Lung (tissue), 12 donors: ENCODE measurements around the gene LNP1. TPM values are rescaled to one million over a fixed set of nuclear protein-coding genes. Genes with fewer than 3 reads are reported as not detected.

Experiments
- ATAC-seq: fragments of 200-7000 bp; cut with Tn5 transposase; one replicate; pipeline ENCODE4 v1.9.1; 2020; ENCODE audit warnings: moderate number of reproducible peaks; ENCODE audit not compliant: insufficient read depth, low FRiP score
- DNase-seq, 3 donors: peaks; one replicate each; pipeline ENCODE4 v3.0.0-alpha.2; 2013 to 2017
- H3K27ac ChIP-seq, 2 donors: one replicate each; pipeline ENCODE4 v1.5.1; 2013; ENCODE audit warnings: mild to moderate bottlenecking in 2 of 2, moderate library complexity in 2 of 2, control low read depth in 1 of 2, inconsistent platforms in 1 of 2, low read depth in 1 of 2, low read length in 1 of 2
- H3K27me3 ChIP-seq, 3 donors: one replicate each; pipeline ENCODE4 v1.5.1; 2013; ENCODE audit warnings: low read length in 2 of 3; ENCODE audit not compliant: control insufficient read depth in 3 of 3, insufficient read depth in 3 of 3
- H3K36me3 ChIP-seq, 4 donors: one replicate each; pipeline ENCODE4 v1.5.1; 2013; ENCODE audit warnings: low read length in 4 of 4, mild to moderate bottlenecking in 1 of 4, moderate library complexity in 1 of 4; ENCODE audit not compliant: control insufficient read depth in 4 of 4, insufficient read depth in 4 of 4
- H3K4me1 ChIP-seq, 5 donors: one replicate each; pipeline ENCODE4 v1.5.1; 2013; ENCODE audit warnings: low read length in 5 of 5, mild to moderate bottlenecking in 2 of 5, moderate library complexity in 1 of 5; ENCODE audit not compliant: control insufficient read depth in 5 of 5, insufficient read depth in 5 of 5
- H3K4me3 ChIP-seq: one replicate; pipeline ENCODE4 v1.5.1; 2013; ENCODE audit warnings: mild to moderate bottlenecking, control low read depth, moderate library complexity
- H3K9ac ChIP-seq, 2 donors: one replicate each; pipeline ENCODE4 v1.5.1; 2013; ENCODE audit warnings: low read length in 2 of 2, control low read depth in 1 of 2; ENCODE audit not compliant: insufficient read depth in 1 of 2
- H3K9me3 ChIP-seq, 4 donors: one replicate each; pipeline ENCODE4 v1.5.1; 2013; ENCODE audit warnings: low read length in 3 of 4, mild to moderate bottlenecking in 1 of 4, moderate library complexity in 1 of 4; ENCODE audit not compliant: control insufficient read depth in 4 of 4, insufficient read depth in 3 of 4
- WGBS, 2 donors: extraction: QIAGEN DNeasy Blood & Tissue Kit; methylation state at CpG; one replicate each; pipeline ENCODE4 v1.1.7; 2013; 5-methylcytosine and 5-hydroxymethylcytosine counted together
- polyA plus RNA-seq, 2 donors: library from polyadenylated mRNA; stranded (reverse); fragments of 200-250 nt; gene quantifications; one replicate each; pipeline ENCODE4 v1.2.1, GENCODE V29; 2013
- total RNA-seq, 2 donors: library from RNA; depleted of rRNA in 1 of 2; stranded (reverse); fragments of >200 nt in 1 of 2; gene quantifications; one replicate each; pipeline ENCODE4 v1.2.1, GENCODE V29; 2014 to 2021
- TF ChIP-seq, protein P1 (sequence below): IDR thresholded peaks from 2 replicates; pipeline ENCODE4 v1.5.1; 2012; ENCODE audit warnings: mild to moderate bottlenecking; ENCODE audit errors: control extremely low read depth, extremely low read depth
- donor health status: control.
- donor health status: control.
- donor health status: Bipolar disorder and iron deficiency.
- donor health status: healthy.
- donor health status: DM: yes; HTN: yes; CAD: no.

The LNP1 gene
- total and polyA plus RNA-seq, 4 donors, result 1.1 to 5.8 (median 2.2) TPM

DNA sequence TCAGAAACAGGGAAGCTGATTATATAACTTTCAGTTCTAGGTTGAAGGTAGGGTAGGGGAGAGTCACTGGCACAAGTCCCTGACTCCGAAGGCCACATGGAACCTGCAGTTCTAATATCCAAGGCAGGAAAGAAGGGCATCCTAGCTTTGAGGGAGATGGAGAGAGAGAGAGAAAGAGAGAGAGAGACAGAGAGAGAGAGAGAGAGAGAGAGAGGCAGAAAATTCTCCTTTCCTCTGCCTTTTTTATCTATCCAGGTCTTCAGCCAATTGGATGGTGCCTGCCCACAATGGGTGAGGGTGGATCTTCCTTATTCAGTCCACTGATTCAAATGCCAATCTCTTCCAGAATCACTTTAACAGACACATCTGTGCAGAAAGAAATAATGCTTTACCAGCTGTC is 55.4 kb downstream of the LNP1 start:
- TF ChIP-seq, protein P1, sequence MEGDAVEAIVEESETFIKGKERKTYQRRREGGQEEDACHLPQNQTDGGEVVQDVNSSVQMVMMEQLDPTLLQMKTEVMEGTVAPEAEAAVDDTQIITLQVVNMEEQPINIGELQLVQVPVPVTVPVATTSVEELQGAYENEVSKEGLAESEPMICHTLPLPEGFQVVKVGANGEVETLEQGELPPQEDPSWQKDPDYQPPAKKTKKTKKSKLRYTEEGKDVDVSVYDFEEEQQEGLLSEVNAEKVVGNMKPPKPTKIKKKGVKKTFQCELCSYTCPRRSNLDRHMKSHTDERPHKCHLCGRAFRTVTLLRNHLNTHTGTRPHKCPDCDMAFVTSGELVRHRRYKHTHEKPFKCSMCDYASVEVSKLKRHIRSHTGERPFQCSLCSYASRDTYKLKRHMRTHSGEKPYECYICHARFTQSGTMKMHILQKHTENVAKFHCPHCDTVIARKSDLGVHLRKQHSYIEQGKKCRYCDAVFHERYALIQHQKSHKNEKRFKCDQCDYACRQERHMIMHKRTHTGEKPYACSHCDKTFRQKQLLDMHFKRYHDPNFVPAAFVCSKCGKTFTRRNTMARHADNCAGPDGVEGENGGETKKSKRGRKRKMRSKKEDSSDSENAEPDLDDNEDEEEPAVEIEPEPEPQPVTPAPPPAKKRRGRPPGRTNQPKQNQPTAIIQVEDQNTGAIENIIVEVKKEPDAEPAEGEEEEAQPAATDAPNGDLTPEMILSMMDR, result no peak
- Histone ChIP-seq H3K4me3 (no peak overlapping the region), H3K4me1 (no peaks in the 10 kb centered on the region), H3K36me3 (peaks cover 0 to 10% (median 3%) of the 10 kb centered on the region in 4 donors), H3K9ac (no peak overlapping the region), H3K27me3 (no peaks in the 10 kb centered on the region), H3K27ac (no peak overlapping the region), H3K9me3 (no peaks in the 10 kb centered on the region)
- 91 to 98% methylated on average over 1 of the region's 1 CpG for WGBS, 2 donors
- ATAC-seq, result no peak
- no peak for DNase-seq

DNA sequence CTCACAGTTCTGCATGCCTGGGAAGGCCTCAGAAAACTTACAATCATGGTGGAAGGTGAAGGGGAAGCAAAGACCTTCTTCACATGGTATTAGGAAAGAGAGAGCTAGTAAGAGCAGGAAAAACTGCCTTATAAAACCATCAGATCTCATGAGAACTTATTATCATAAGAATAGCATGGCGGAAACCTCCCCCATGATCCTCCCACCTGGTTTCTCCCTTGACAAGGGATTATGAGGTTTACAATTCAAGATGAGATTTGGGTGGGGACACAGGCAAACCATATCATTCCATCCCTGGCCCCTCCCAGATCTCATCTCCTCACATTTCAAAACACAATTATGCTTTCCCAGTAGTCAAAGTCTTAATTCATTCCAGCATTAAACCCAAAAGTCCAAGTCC is 56.5 kb downstream of the LNP1 start:
- WGBS, 2 donors, result 93 to 100% methylated on average over 1 of the region's 1 CpG
- Histone ChIP-seq H3K9ac (no peak overlapping the region), H3K9me3 (no peaks in the 10 kb centered on the region), H3K4me1 (no peaks in the 10 kb centered on the region), H3K4me3 (no peak overlapping the region), H3K36me3 (peaks cover 0 to 7% (median 3%) of the 10 kb centered on the region in 4 donors), H3K27me3 (no peaks in the 10 kb centered on the region), H3K27ac (no peak overlapping the region)
- ATAC-seq (no peak), DNase-seq (no peak)
- TF ChIP-seq, protein P1, result no peak

DNA sequence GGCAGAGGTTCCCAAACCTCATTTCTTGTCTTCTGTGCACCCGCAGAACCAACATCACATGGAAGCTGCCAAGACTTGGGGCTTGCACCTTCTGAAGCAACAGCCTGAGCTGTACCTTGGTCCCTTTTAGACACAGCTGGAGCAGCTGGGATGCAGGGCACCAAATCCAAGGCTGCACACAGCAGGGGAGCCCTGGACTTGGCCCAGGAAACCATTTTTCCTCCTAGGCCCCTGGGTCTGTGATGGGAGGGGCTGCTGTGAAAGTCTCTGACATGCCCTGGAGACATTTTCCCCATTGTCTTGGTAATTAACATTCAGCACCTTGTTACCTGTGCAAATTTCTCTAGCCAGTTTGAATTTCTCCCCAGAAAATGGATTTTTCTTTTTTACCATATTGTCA is 57.5 kb downstream of the LNP1 start:
- 93 to 99% methylated on average over 1 of the region's 1 CpG for WGBS, 2 donors
- peaks cover 0 to 5% (median 2%) of the 10 kb centered on the region in 4 donors for H3K36me3 ChIP-seq
- no peaks in the 10 kb centered on the region for H3K9me3 ChIP-seq
- no peak overlapping the region for H3K27ac ChIP-seq
- no peaks in the 10 kb centered on the region for H3K27me3 ChIP-seq
- TF ChIP-seq, protein P1, result no peak
- H3K4me1 ChIP-seq, result no peaks in the 10 kb centered on the region
- ATAC-seq (no peak), DNase-seq (no peak)
- no peak overlapping the region for H3K4me3 ChIP-seq
- H3K9ac ChIP-seq, result no peak overlapping the region

DNA sequence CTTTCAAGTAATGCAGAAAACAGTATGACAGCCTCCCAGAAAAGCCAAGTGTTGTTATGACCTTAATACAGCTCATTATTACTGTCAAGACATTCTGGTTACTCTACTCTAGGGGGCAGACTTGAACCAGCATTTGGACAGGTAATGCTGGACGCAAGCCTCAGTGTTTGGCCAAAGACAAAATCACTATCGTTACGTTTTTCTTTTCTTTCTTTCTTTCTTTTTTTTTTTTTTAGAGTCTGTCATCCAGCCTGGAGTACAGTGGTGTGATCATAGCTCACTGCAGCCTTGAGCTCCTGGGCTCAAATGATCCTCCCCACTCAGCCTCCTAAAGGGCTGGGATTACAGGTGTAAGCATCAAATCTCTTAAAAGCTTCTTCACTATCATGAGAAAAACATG is 61.7 kb downstream of the LNP1 start:
- H3K27ac ChIP-seq, result no peak overlapping the region
- no peaks in the 10 kb centered on the region for H3K4me1 ChIP-seq
- peak; percentile 79 for ATAC-seq
- no peak overlapping the region for H3K9ac ChIP-seq
- no peaks in the 10 kb centered on the region for H3K27me3 ChIP-seq
- H3K9me3 ChIP-seq, result no peaks in the 10 kb centered on the region
- TF ChIP-seq, protein P1, result peak; percentile 62
- H3K36me3 ChIP-seq, result no peaks in the 10 kb centered on the region
- no peak overlapping the region for H3K4me3 ChIP-seq
- DNase-seq, result peak in 2 of 3 donors; percentile 72 to 79
- WGBS, 2 donors, result 1 to 3% methylated on average over 3 of the region's 3 CpGs
